Kidney (tissue), 14 donors: ENCODE data around the gene CPTP. TPM values are rescaled to one million over a fixed set of nuclear protein-coding genes. Genes with fewer than 3 reads are reported as not detected.

Experiments
- DNase-seq, 5 donors: peaks; one replicate each; pipeline ENCODE4 v3.0.0-alpha.2; 2013 to 2020
- FAIRE-seq: peaks from 2 replicates; lab custom pipeline; 2012; peaks lifted over from hg19 to GRCh38; lab: Jason Lieb, UNC
- H3K27ac ChIP-seq, 2 donors: one replicate each; pipeline ENCODE4 v1.7.0; 2013; ENCODE audit warnings: low read depth in 2 of 2, low read length in 2 of 2, inconsistent platforms in 1 of 2
- H3K27me3 ChIP-seq: one replicate; pipeline ENCODE4 v1.7.1; 2013; ENCODE audit warnings: low read length, inconsistent platforms; ENCODE audit not compliant: control insufficient read depth, insufficient read depth
- H3K36me3 ChIP-seq, 3 donors: one replicate each; pipeline versions ENCODE4 v1.7.0 to v1.7.1; 2013; ENCODE audit warnings: low read length in 3 of 3, control low read depth in 1 of 3, inconsistent platforms in 1 of 3; ENCODE audit not compliant: insufficient read depth in 3 of 3, control insufficient read depth in 2 of 3
- H3K4me1 ChIP-seq, 3 donors: one replicate each; pipeline versions ENCODE4 v1.7.0 to v1.7.1; 2013; ENCODE audit warnings: low read length in 3 of 3, inconsistent platforms in 1 of 3, low read depth in 1 of 3; ENCODE audit not compliant: control insufficient read depth in 2 of 3, insufficient read depth in 2 of 3
- H3K4me3 ChIP-seq, 3 donors: one replicate each; pipeline versions ENCODE4 v1.7.0 to v1.8.1; 2013; ENCODE audit warnings: low read length in 3 of 3, control low read depth in 1 of 3, inconsistent platforms in 1 of 3
- H3K9ac ChIP-seq, 3 donors: one replicate each; pipeline versions ENCODE4 v1.7.0 to v1.7.1; 2013; ENCODE audit warnings: low read length in 3 of 3, control low read depth in 1 of 3, inconsistent platforms in 1 of 3
- H3K9me3 ChIP-seq, 3 donors: one replicate each; pipeline versions ENCODE4 v1.7.0 to v1.7.1; 2013; ENCODE audit warnings: low read length in 3 of 3, control low read depth in 1 of 3, inconsistent platforms in 1 of 3; ENCODE audit not compliant: control insufficient read depth in 2 of 3, insufficient read depth in 1 of 3
- CTCF ChIP-seq: IDR thresholded peaks from 3 replicates; pipeline ENCODE4 v1.5.1; 2012; ENCODE audit warnings: mild to moderate bottlenecking, moderate library complexity, borderline replicate concordance; ENCODE audit not compliant: insufficient read depth; ENCODE audit errors: extremely low read depth
- intact Hi-C: fragments of 100-400 bp; cut with DNase I; formaldehyde crosslinking; loops from one replicate; pipeline ENCODE4 v1.11.1; 2022
- polyA plus RNA-seq: library from polyadenylated mRNA; stranded (reverse); fragments of 350-450 nt; fragmentation: Illumina TruSeq; extraction: RNeasy Lipid Tissue Mini Kit (QIAGEN cat#74804); gene quantifications from one replicate; pipeline ENCODE4 v1.2.3, GENCODE V29; 2014; ENCODE audit warnings: low read depth, low replicate concordance; ENCODE audit not compliant: insufficient read depth
- total RNA-seq: library from RNA; stranded (reverse); fragmentation: NEBNext Ultra II Directional; extraction: Animal tissue kit (Norgen Biotek cat#: 25700); gene quantifications from one replicate; pipeline ENCODE4 v1.2.1, GENCODE V29; 2021
- donor health status: control.
- donor health status: control.
- donor health status: control.
- donor health status: control.
- donor health status: control.
- donor health status: DM: yes; HTN: yes; CAD: no.
- donor health status: Normal renal cell carcinoma (clear cell type).

CPTP gene
- total and polyA plus RNA-seq, 2 donors from 2014 or later: 21.9 to 51.5 TPM

- DNase-seq (no peak), FAIRE-seq (no peak)
- intact Hi-C loops: no loop called here
- Histone ChIP-seq H3K27me3 (no peaks in the 10 kb centered on the region), H3K27ac (no peak overlapping the region), H3K36me3 (peaks cover 4 to 12% (median 11%) of the 10 kb centered on the region in 3 donors), H3K4me1 (peaks cover 0 to 16% (median 0%) of the 10 kb centered on the region in 3 donors), H3K4me3 (no peak overlapping the region), H3K9ac (no peak overlapping the region), H3K9me3 (no peaks in the 10 kb centered on the region)
- no peak for TF ChIP-seq CTCF
These were observed 18.0 kb downstream of the CPTP start for GRCh38 chr1:1342584-1343115.

- Histone ChIP-seq H3K4me3 (no peak overlapping the region), H3K27ac (no peak overlapping the region), H3K36me3 (peaks cover 4 to 12% (median 11%) of the 10 kb centered on the region in 3 donors), H3K4me1 (peaks cover 0 to 24% (median 0%) of the 10 kb centered on the region in 3 donors), H3K27me3 (no peaks in the 10 kb centered on the region), H3K9me3 (no peaks in the 10 kb centered on the region), H3K9ac (no peak overlapping the region)
- TF ChIP-seq CTCF: no peak
- DNase-seq (no peak), FAIRE-seq (no peak)
- intact Hi-C loops: no loop called here
These were observed 19.3 kb downstream of the CPTP start for GRCh38 chr1:1343811-1344421.

DNA sequence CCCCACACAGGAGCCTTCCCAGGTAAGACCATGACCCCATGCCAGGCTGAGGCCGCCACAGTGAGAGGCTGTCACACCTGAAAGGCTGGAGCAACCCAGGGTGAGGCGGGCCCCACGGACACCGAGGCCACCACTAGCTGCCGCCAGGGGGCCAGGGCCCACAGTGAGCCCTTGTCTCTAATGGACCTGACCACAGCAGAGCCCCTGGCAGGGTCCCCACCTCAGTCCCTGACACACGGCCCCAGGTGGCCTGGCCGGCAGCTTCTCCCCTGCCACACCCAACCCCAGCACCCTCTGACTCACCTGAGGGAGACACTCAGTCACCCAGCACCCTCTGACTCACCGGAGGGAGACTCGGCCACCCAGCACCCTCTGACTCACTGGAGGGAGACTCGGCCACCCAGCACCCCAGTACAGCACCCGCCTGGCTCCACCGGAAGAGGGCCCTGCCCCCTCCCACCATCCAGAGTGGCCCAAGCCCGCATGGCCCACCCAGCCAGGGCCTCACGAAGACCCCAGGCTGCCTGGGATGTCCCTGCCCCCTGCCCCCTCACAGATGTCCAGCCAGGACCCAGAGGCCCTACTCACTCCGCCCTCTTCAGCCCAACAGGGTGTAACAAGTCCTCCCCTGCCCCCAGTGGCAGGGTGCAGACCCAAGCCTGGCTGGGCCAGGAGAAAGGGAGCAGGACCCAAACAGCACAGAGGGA is 20.2 kb downstream of the CPTP start:
- peaks cover 4 to 12% (median 11%) of the 10 kb centered on the region in 3 donors for H3K36me3 ChIP-seq
- H3K27ac ChIP-seq: no peak overlapping the region
- DNase-seq (no peak), FAIRE-seq (no peak)
- intact Hi-C loops: no loop called here
- H3K27me3 ChIP-seq: no peaks in the 10 kb centered on the region
- no peaks in the 10 kb centered on the region for H3K9me3 ChIP-seq
- H3K4me3 ChIP-seq: no peak overlapping the region
- no peak overlapping the region for H3K9ac ChIP-seq
- H3K4me1 ChIP-seq: peaks cover 0 to 24% (median 0%) of the 10 kb centered on the region in 3 donors
- no peak for TF ChIP-seq CTCF
